Measurements from ENCODE around the gene IL36RN.

- TF ChIP-seq MAFK (IDR thresholded peaks at IDR 0.05; ENCODE audit: partially characterized antibody), result no peak
- TF ChIP-seq FOSL2 (IDR thresholded peaks at IDR 0.05), result no peak
- TF ChIP-seq FOSL2 (CRISPR knock-in tag; IDR thresholded peaks at IDR 0.05), result no peak
- no peak for TF ChIP-seq TP53 (CRISPR knock-in tag; IDR thresholded peaks at IDR 0.05)
These were observed 3.1 kb downstream of the IL36RN start for GRCh38 chr2:113061896-113062770.

All from A549 (cell line).